IPS-18c (cell line): ENCODE data around the gene OR6J1.
"Not testable (repeated sequence)": the region's sequence is repeated elsewhere in the genome, so short reads cannot be mapped to it uniquely, and the experiment has no call there.

Experiments used
- H3K4me3 ChIP-seq: 2 replicates; pipeline ENCODE4 v1.7.0; 2013; ENCODE audit warnings: low read depth, mild to moderate bottlenecking, low read length, moderate library complexity; ENCODE audit not compliant: insufficient read depth
- H3K9me3 ChIP-seq: one replicate; pipeline ENCODE4 v1.6.1; 2013; ENCODE audit warnings: mild to moderate bottlenecking, low read length, moderate library complexity; ENCODE audit not compliant: control insufficient read depth, insufficient read depth

Gene OR6J1

GRCh38 chr14:22597265-22597664, 46.9 kb downstream of the OR6J1 start:
- H3K4me3 ChIP-seq, result peak overlapping the region; percentile 99; the same call in 1 of the 2 replicates
- H3K9me3 ChIP-seq, result peaks cover 2% of the 10 kb centered on the region

DNA sequence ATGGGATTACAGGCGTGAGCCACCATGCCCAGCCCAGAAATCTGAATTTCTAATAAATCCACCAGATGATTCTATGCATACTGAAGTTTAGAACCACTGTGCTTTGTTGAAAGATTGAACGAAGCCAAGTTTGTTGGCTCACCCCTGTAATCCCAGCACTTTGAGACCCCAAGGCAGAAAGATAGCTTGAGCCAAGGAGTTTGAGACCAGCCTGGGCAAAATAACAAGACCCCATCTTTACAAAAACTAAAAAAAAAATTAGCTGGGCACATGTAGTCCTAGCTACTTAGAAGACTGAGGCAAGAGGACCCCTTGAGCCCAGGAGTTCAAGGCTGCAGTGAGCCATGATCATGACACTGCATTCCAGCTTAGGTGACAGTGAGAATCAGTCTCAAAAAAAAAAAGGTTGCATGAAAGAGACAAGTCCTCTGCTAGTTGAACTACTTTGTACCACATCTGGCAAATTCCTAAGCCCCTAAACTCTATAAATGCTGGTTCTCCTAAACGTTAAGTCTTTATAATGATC, 47.7 kb downstream of the OR6J1 start:
- no peak overlapping the region for H3K4me3 ChIP-seq
- H3K9me3 ChIP-seq, result peaks cover 2% of the 10 kb centered on the region

DNA sequence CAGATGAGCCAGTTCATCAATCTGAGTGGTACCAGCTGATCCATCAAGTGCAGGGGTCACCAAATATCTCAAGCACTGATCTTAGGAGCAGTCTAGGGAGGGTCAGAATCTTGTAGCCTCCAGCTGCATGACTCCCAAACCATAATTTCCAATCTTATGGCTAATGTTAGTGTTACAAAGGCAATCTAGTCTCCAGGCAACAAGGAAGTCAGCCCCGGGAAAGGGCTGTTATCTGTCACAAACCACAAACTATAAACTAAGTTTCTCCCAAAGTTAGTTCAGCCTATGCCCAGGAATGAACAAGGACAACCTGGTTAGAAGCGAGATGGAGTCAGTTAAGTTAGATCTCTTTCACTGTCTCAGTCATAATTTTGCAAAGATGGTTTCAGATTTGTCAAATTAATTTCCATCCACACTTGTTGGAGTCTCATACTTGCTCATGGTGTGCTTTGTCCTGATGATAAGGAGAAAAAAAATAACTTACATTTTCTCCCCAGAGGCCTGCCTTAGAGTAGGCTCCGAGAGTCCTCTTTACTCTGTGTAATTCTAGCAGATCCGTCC, 49.9 kb downstream of the OR6J1 start:
- Histone ChIP-seq H3K4me3 (no peak overlapping the region), H3K9me3 (peaks cover 2% of the 10 kb centered on the region)

- Histone ChIP-seq H3K9me3 (peaks cover 2% of the 10 kb centered on the region), H3K4me3 (no peak overlapping the region)
Measured at GRCh38 chr14:22593601-22594000, 50.6 kb downstream of the OR6J1 start.

DNA sequence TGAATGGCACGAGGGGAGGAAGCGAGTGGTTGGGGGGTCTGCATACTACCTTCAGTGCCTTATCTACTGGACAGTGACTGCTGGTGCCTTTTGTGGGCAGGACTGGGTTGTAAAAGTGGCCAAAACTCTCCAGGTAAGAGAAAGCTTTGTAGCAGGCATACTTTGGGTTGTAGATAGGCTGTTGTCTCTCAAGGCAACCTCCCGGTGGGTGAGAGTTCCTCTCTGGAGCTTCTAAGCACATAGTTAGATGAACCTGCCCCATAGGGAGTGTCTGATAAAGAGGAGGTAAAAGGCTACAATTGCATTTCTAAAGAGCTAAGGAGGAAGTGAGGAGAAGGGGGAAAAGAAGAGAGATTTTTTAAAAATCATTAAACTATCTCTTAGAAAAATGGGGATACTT, 51.0 kb downstream of the OR6J1 start:
- Histone ChIP-seq H3K4me3 (no peak overlapping the region), H3K9me3 (peaks cover 2% of the 10 kb centered on the region)

GRCh38 chr14:22589096-22589839, 54.9 kb downstream of the OR6J1 start, which contains the start of gene DAD1:
DAD1 (minus strand) TSS chr14:22589224; CDS start chr14:22589157, 67 bp downstream.
- Histone ChIP-seq H3K4me3 (peak within 1 kb of the TSS; percentile 85), H3K9me3 (peaks cover 2% of the 10 kb centered on the region)

GRCh38 chr14:22588526-22589095, 55.5 kb downstream of the OR6J1 start:
- peak overlapping the region; percentile 85 for H3K4me3 ChIP-seq
- H3K9me3 ChIP-seq, result peaks cover 2% of the 10 kb centered on the region

DNA sequence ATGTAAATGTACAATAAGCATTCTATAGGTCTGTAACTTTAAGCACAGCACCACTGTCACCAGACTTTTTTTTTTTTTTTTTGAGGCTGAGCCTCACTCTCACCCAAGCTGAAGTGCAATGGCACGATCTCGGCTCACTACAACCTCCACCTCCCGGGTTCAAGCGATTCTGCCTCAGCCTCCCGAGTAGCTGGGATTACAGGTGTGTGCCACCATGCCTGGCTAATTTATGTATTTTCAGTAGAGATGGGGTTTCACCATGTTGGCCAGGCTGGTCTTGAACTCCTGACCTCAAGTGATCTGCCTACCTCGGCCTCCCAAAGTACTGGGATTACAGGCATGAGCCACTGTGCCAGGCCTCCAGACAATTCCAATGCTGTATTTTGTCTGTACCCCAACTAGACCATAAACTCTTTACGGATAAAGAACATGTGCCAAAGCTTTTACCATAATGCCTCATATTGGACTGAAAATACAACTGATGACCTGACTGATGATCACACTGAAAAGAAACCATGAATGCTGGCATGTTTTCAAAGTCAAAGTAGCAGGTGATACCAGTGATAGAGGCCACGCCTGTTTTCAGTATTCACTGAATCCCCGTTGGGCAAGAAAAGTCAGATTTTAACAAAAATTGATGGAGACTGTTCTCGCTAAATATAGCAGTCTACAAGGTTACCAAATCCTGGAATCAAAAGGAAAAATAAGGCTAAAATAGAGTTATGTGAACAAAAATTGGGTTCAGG, 56.3 kb downstream of the OR6J1 start:
- H3K9me3 ChIP-seq, result not testable (repeated sequence)
- H3K4me3 ChIP-seq, result peak overlapping the region; percentile 85

GRCh38 chr14:22587247-22587646, 56.9 kb downstream of the OR6J1 start:
- Histone ChIP-seq H3K4me3 (no peak overlapping the region), H3K9me3 (no peaks in the 10 kb centered on the region)

- Histone ChIP-seq H3K9me3 (no peaks in the 10 kb centered on the region), H3K4me3 (no peak overlapping the region)
Measured at GRCh38 chr14:22583994-22584393, 60.2 kb downstream of the OR6J1 start.
